SK-N-SH (cell line): Measurements from ENCODE around the gene STOML1. TPM values are rescaled to one million over a fixed set of nuclear protein-coding genes. Genes with fewer than 3 reads are reported as not detected.
A peak's percentile ranks its signal among the peaks of the same experiment; 100 is the strongest.

Source experiments
- CTCF ChIA-PET: fragments of 300-600, 350-600 bp; formaldehyde crosslinking; extraction: SDS; loops from one replicate; lab custom pipeline; 2021; lab: Yijun Ruan, JAX
- POLR2A ChIA-PET: fragments of 350-600 bp; sonication (Branson Sonifier 250); formaldehyde crosslinking; extraction: SDS; loops from one replicate; lab custom pipeline; 2020; ENCODE audit warnings: antibody characterized with exemption, inconsistent platforms; lab: Yijun Ruan, JAX
- DNase-seq: peaks from one replicate; pipeline ENCODE4 v3.0.0; 2012
- H2AFZ ChIP-seq: fragments of 200-600 bp; sonication (generic); 2 replicates; pipeline ENCODE4 v1.8.1; 2016; ENCODE audit warnings: antibody characterized with exemption, mild to moderate bottlenecking, low read depth
- H3F3A ChIP-seq: fragments of 200-600 bp; sonication (generic); replicated peaks from 2 replicates; pipeline ENCODE3; 2016; ENCODE audit warnings: antibody characterized with exemption, mild to moderate bottlenecking; ENCODE audit not compliant: insufficient read depth
- H3K27ac ChIP-seq, 2 experiments: fragments of 200-500 bp in 1 of 2; fragments of 200-600 bp in 1 of 2; sonication (Bioruptor generic) in 1 of 2; sonication (generic), shearing (Covaris generic) in 1 of 2; 2 replicates each; pipeline versions ENCODE4 v1.5.1 to v1.6.1; 2014 to 2016; ENCODE audit warnings: low read depth in 2 of 2, inconsistent platforms in 1 of 2, low read length in 1 of 2, mild to moderate bottlenecking in 1 of 2, mixed read lengths in 1 of 2
- H3K27me3 ChIP-seq: fragments of 200-600 bp; sonication (generic), shearing (Covaris generic); 2 replicates; pipeline ENCODE4 v1.6.1; 2016; ENCODE audit warnings: mixed run types; ENCODE audit not compliant: insufficient read depth
- H3K36me3 ChIP-seq, 2 experiments: fragments of 200-500 bp in 1 of 2; fragments of 200-600 bp in 1 of 2; sonication (Bioruptor generic) in 1 of 2; sonication (generic) in 1 of 2; replicated peaks in 1 of 2; 2 replicates each; pipeline versions ENCODE3 to v1.5.1; 2014 to 2016; ENCODE audit warnings: low read length in 1 of 2, mild to moderate bottlenecking in 1 of 2; ENCODE audit not compliant: insufficient read depth in 2 of 2, control insufficient read depth in 1 of 2
- H3K4me1 ChIP-seq, 2 experiments: fragments of 200-500 bp in 1 of 2; fragments of 200-600 bp in 1 of 2; sonication (Bioruptor generic) in 1 of 2; sonication (generic), shearing (Covaris generic) in 1 of 2; 2 replicates each; pipeline versions ENCODE4 v1.5.1 to v1.6.1; 2014 to 2016; ENCODE audit warnings: low read depth in 1 of 2, low read length in 1 of 2, mixed run types in 1 of 2; ENCODE audit not compliant: insufficient read depth in 2 of 2, control insufficient read depth in 1 of 2
- H3K4me2 ChIP-seq: fragments of 200-600 bp; sonication (generic), shearing (Covaris generic); 2 replicates; pipeline ENCODE4 v1.6.1; 2017; ENCODE audit warnings: mixed run types
- H3K4me3 ChIP-seq, 2 experiments: fragments of 200-500 bp in 1 of 2; fragments of 200-600 bp in 1 of 2; sonication (Bioruptor generic) in 1 of 2; sonication (generic), shearing (Covaris generic) in 1 of 2; 2 replicates each; pipeline versions ENCODE4 v1.5.1 to v1.8.1; 2014 to 2016; ENCODE audit warnings: low read depth in 2 of 2, inconsistent platforms in 1 of 2, low read length in 1 of 2, mild to moderate bottlenecking in 1 of 2, mixed read lengths in 1 of 2, moderate library complexity in 1 of 2
- H3K79me2 ChIP-seq: fragments of 200-600 bp; sonication (generic); 2 replicates; pipeline ENCODE4 v1.8.1; 2017; ENCODE audit warnings: mild to moderate bottlenecking; ENCODE audit not compliant: insufficient read depth
- H3K9ac ChIP-seq: fragments of 200-600 bp; sonication (generic); 2 replicates; pipeline ENCODE4 v1.6.1; 2017; ENCODE audit warnings: mixed run types
- H3K9me2 ChIP-seq: fragments of 200-600 bp; sonication (generic); 2 replicates; pipeline ENCODE4 v1.6.1; 2017; ENCODE audit warnings: mixed run types
- H3K9me3 ChIP-seq: fragments of 200-600 bp; sonication (generic); 2 replicates; pipeline ENCODE4 v1.6.1; 2017; ENCODE audit warnings: mixed run types, mild to moderate bottlenecking, moderate library complexity
- H4K20me1 ChIP-seq: fragments of 200-600 bp; sonication (generic); 2 replicates; pipeline ENCODE4 v1.6.1; 2017; ENCODE audit warnings: mild to moderate bottlenecking, mixed run types; ENCODE audit not compliant: insufficient read depth
- CHD2 ChIP-seq: fragments of 150-350 bp; IDR thresholded peaks from 2 replicates; pipeline ENCODE4 v1.6.1; 2018; ENCODE audit warnings: low read length; ENCODE audit not compliant: partially characterized antibody
- CTCF ChIP-seq: fragments of 200-600 bp; sonication (generic); IDR thresholded peaks from 2 replicates; pipeline ENCODE4 v1.6.1; 2017; ENCODE audit warnings: antibody characterized with exemption, mild to moderate bottlenecking, moderate library complexity
- ELF1 ChIP-seq: IDR thresholded peaks from 2 replicates; pipeline ENCODE4 v1.4.0; 2012
- FOSL2 ChIP-seq: IDR thresholded peaks from 2 replicates; pipeline ENCODE4 v1.4.0; 2012; ENCODE audit warnings: low read depth, mild to moderate bottlenecking, moderate library complexity, borderline replicate concordance
- JUND ChIP-seq: IDR thresholded peaks from 2 replicates; pipeline ENCODE4 v1.4.0; 2012
- MAX ChIP-seq: IDR thresholded peaks from 2 replicates; pipeline ENCODE4 v1.4.0; 2012; ENCODE audit warnings: low read depth
- NFIC ChIP-seq: IDR thresholded peaks from 2 replicates; pipeline ENCODE4 v1.4.0; 2012; ENCODE audit warnings: borderline replicate concordance
- PBX3 ChIP-seq: IDR thresholded peaks from 2 replicates; pipeline ENCODE4; 2012
- RAD21 ChIP-seq: IDR thresholded peaks from 2 replicates; pipeline ENCODE4 v1.6.1; 2012; ENCODE audit warnings: mild to moderate bottlenecking, low read length
- RFX5 ChIP-seq: IDR thresholded peaks from 2 replicates; pipeline ENCODE4 v1.6.1; 2012; ENCODE audit warnings: mild to moderate bottlenecking, improper control_type of control experiment, low read length
- TCF12 ChIP-seq: IDR thresholded peaks from 2 replicates; pipeline ENCODE4 v1.4.0; 2012
- TEAD4 ChIP-seq: IDR thresholded peaks from 2 replicates; pipeline ENCODE4 v1.4.0; 2012; ENCODE audit warnings: mild to moderate bottlenecking, borderline replicate concordance; ENCODE audit not compliant: insufficient read depth
- USF2 ChIP-seq: fragments of 150-350 bp; IDR thresholded peaks from 2 replicates; pipeline ENCODE4 v1.6.1; 2017; ENCODE audit warnings: antibody characterized with exemption, low read length, low read depth, borderline replicate concordance
- ZBTB33 ChIP-seq: IDR thresholded peaks from 2 replicates; pipeline ENCODE4 v1.4.0; 2012; ENCODE audit warnings: low read depth, borderline replicate concordance
- whole genome bisulfite sequencing: methylation state at CpG from one replicate; pipeline ENCODE4 v1.1.6; 2017; ENCODE audit warnings: low lambda C conversion rate; 5-methylcytosine and 5-hydroxymethylcytosine counted together
- polyA plus RNA-seq, 3 experiments: library from polyadenylated mRNA; depleted of rRNA; stranded (reverse); fragments of >200 nt; gene quantifications; 2 replicates each; pipeline ENCODE4 v1.2.3, GENCODE V29; 2012

Gene STOML1
- polyA plus RNA-seq, 1 of the 3 experiments (the other 2 are of a cell fraction), result 20.4 TPM

- no peak overlapping the region for H3K9ac ChIP-seq
- H3K36me3 ChIP-seq, result no peaks in the 10 kb centered on the region
- ChIA-PET POLR2A (no interaction called here), CTCF (interaction anchor here (0.9 to 5.1 kb wide), 4 partner anchors 8 to 46 kb away, joined by 3 to 37 read pairs (median 12); no protein-coding TSS in a partner anchor)
- H4K20me1 ChIP-seq, result no peaks in the 10 kb centered on the region
- H3F3A ChIP-seq, result peaks cover 12% of the 10 kb centered on the region
- 78% methylated on average over 9 of the region's 9 CpGs for WGBS
- H3K4me1 ChIP-seq, result peaks cover 36 to 39% of the 10 kb centered on the region in 2 experiments; a peak in 3 of 4 replicates
- H2AFZ ChIP-seq, result no peak overlapping the region
- H3K4me3 ChIP-seq, result peak overlapping the region in 1 of 2 experiments; percentile 71; a peak in 1 of 4 replicates
- no peak overlapping the region; a peak in 1 of 4 replicates for H3K27ac ChIP-seq
- no peak for TF ChIP-seq MAX
- peak; percentile 34; the same call in 1 of the 2 replicates for TF ChIP-seq NFIC
- no peaks in the 10 kb centered on the region for H3K9me3 ChIP-seq
- peak overlapping the region; percentile 94; the same call in 1 of the 2 replicates for H3K4me2 ChIP-seq
- H3K27me3 ChIP-seq, result no peaks in the 10 kb centered on the region
- no peaks in the 10 kb centered on the region for H3K9me2 ChIP-seq
- peaks cover 16% of the 10 kb centered on the region for H3K79me2 ChIP-seq
- DNase-seq, result no peak
These were observed 1.7 kb downstream of the STOML1 start for GRCh38 chr15:73990250-73991005.

- H3K4me3 ChIP-seq, result no peak overlapping the region
- peak overlapping the region; percentile 67 to 80 for H3K27ac ChIP-seq
- ChIA-PET CTCF (interaction anchor here (1.2 to 1.8 kb wide), 5 partner anchors 16 to 62 kb away, joined by 3 to 5 read pairs (median 4); no protein-coding TSS in a partner anchor), POLR2A (no interaction called here)
- 76% methylated on average over 9 of the region's 9 CpGs for WGBS
- no peaks in the 10 kb centered on the region for H3K27me3 ChIP-seq
- H3K36me3 ChIP-seq, result no peaks in the 10 kb centered on the region
- peaks cover 12% of the 10 kb centered on the region for H3F3A ChIP-seq
- H3K79me2 ChIP-seq, result peaks cover 6% of the 10 kb centered on the region; the same call in 1 of the 2 replicates
- no peak for DNase-seq
- peaks cover 43% of the 10 kb centered on the region in 2 experiments; a peak in 3 of 4 replicates for H3K4me1 ChIP-seq
- H3K9me3 ChIP-seq, result no peaks in the 10 kb centered on the region
- H4K20me1 ChIP-seq, result no peaks in the 10 kb centered on the region
- TF ChIP-seq ELF1 (peak; percentile 51; the same call in 1 of the 2 replicates), PBX3 (peak; percentile 49; the same call in 1 of the 2 replicates), MAX (peak; percentile 49; the same call in 1 of the 2 replicates), RAD21 (no peak), TEAD4 (no peak), TCF12 (peak; percentile 46; the same call in 1 of the 2 replicates), NFIC (peak; percentile 16; the same call in 1 of the 2 replicates), CHD2 (no peak), CTCF (no peak), USF2 (no peak), ZBTB33 (no peak), JUND (peak; percentile 66; the same call in 1 of the 2 replicates), RFX5 (no peak), FOSL2 (peak; percentile 75)
- H3K9ac ChIP-seq, result peak overlapping the region; percentile 29; the same call in 1 of the 2 replicates
- peak overlapping the region; percentile 66 for H3K4me2 ChIP-seq
- H2AFZ ChIP-seq, result peak overlapping the region; percentile 36; the same call in 1 of the 2 replicates
- H3K9me2 ChIP-seq, result no peaks in the 10 kb centered on the region
These were observed 2.9 kb downstream of the STOML1 start for GRCh38 chr15:73989001-73989798.
